Neural cell (in vitro differentiated cells): ENCODE results near the gene TFCP2.

Source experiments
- CTCF ChIP-seq: fragments of 450-650 bp; IDR thresholded peaks from 2 replicates; pipeline ENCODE4 v1.5.1; 2014; ENCODE audit warnings: antibody characterized with exemption, mild to moderate bottlenecking, moderate library complexity; ENCODE audit not compliant: poor library complexity, severe bottlenecking
- EP300 ChIP-seq: fragments of 450-650 bp; conservative IDR thresholded peaks from 2 replicates; pipeline ENCODE4 v1.6.1; 2014; ENCODE audit warnings: antibody characterized with exemption, mild to moderate bottlenecking, moderate library complexity; ENCODE audit not compliant: poor library complexity, severe bottlenecking
- EZH2 ChIP-seq: fragments of 200-600, 300-800 bp; shearing (Covaris generic), sonication (generic); IDR thresholded peaks from 2 replicates; pipeline ENCODE4 v1.6.1; 2014; ENCODE audit warnings: antibody characterized with exemption, low read length, borderline replicate concordance, mild to moderate bottlenecking; ENCODE audit not compliant: insufficient read depth, poor library complexity, severe bottlenecking
- MXI1 ChIP-seq: fragments of 450-650 bp; conservative IDR thresholded peaks from 2 replicates; pipeline ENCODE4 v1.6.1; 2014; ENCODE audit warnings: antibody characterized with exemption, mild to moderate bottlenecking; ENCODE audit not compliant: poor library complexity, severe bottlenecking
- POLR2AphosphoS5 ChIP-seq: IDR thresholded peaks from 2 replicates; pipeline ENCODE4 v1.6.1; 2012
- RAD21 ChIP-seq: fragments of 450-650 bp; conservative IDR thresholded peaks from 2 replicates; pipeline ENCODE4 v1.6.1; 2014; ENCODE audit warnings: antibody characterized with exemption, mild to moderate bottlenecking, moderate library complexity
- REST ChIP-seq: IDR thresholded peaks from 2 replicates; pipeline ENCODE4 v1.6.1; 2012; ENCODE audit warnings: borderline replicate concordance
- SMC3 ChIP-seq: fragments of 450-650 bp; conservative IDR thresholded peaks from 2 replicates; pipeline ENCODE4 v1.6.1; 2014; ENCODE audit warnings: antibody characterized with exemption, mild to moderate bottlenecking, moderate library complexity; ENCODE audit not compliant: poor library complexity

GRCh38 chr12:51083126-51083833 is 89.7 kb downstream of the TFCP2 start, which contains the start of gene CSRNP2:
- TF ChIP-seq CTCF (peak; percentile 47), POLR2AphosphoS5 (peak; percentile 97), EZH2 (no peak), RAD21 (peak; percentile 31), REST (peak; percentile 83), SMC3 (no peak), MXI1 (peak; percentile 80), EP300 (peak; percentile 50)
